ENCODE results near the gene SDK1. TPM values are rescaled to one million over a fixed set of nuclear protein-coding genes. Genes with fewer than 3 reads are reported as not detected.

The SDK1 gene
- total RNA-seq, 1 donor from 2014 or later: 0.16 TPM

DNA sequence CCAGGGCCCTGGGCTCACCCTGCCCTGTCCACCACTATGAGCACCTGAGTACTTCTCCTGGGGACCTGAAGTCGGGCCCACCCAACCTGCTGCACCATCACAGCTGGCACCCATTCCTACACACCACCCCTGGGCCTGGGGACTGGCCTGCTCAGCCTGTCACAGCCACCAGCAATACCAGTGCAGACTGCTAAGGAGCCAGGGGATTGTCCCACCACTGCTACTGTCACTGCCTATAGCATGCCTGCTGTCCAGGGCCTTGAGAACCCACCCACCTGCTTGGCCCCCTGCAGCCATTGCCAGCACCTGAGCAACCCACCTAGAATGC, 756.2 kb downstream of the SDK1 start:
- Mint-ChIP-seq H3K27ac (no peak overlapping the region), H3K36me3 (ENCODE audit: low read depth) (no peaks in the 10 kb centered on the region), H3K4me3 (no peak overlapping the region), H3K4me1 (peaks cover 2% of the 10 kb centered on the region), H3K27me3 (no peaks in the 10 kb centered on the region), H3K9me3 (peaks cover 6% of the 10 kb centered on the region)
- intact Hi-C loops (cut with micrococcal nuclease): no loop called here
- no peak for DNase-seq

DNA sequence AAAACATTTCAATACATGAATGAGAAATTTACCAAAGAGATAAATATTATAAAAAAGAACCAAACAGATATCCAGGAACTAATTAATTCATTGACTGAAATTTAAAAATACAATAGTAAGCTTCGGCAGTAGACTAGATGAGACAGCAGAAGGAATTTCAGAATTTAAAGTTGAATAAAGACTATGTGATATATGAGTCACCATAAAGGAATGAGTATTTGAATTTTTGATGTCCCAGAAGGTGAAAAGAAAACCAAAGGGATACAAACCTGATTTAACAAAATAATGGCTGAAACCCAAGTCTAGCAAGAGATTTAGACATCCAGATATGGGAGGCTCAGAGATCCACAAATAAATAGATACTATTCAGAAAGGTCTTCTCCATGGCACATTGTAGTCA, 757.1 kb downstream of the SDK1 start:
- Mint-ChIP-seq H3K4me1 (peaks cover 2% of the 10 kb centered on the region), H3K27me3 (no peaks in the 10 kb centered on the region), H3K27ac (no peak overlapping the region), H3K36me3 (ENCODE audit: low read depth) (no peaks in the 10 kb centered on the region), H3K9me3 (peaks cover 7% of the 10 kb centered on the region), H3K4me3 (no peak overlapping the region)
- intact Hi-C loops (cut with micrococcal nuclease): no loop called here
- DNase-seq: no peak

DNA sequence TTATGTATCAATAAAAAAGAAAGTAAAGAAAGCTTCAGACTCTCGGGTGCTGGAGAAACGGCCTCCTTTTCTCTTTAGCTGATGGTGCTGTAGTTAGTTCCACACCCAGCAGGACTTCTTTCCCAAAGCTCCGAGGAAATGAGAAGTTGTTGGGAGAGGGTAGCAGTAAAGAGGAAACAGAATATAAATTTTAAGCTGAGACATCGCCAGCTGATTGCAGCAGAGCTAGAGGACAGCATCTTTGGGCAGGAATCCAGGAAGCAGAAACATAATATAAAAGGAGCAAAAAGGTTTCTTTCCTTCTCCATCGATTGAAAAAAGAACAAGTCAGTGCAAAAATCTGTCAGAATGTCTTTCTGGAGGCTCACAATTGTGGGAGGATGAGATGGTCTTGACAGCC, 764.1 kb downstream of the SDK1 start:
- no peaks in the 10 kb centered on the region for H3K36me3 Mint-ChIP-seq (ENCODE audit: low read depth)
- DNase-seq: no peak
- peaks cover 3% of the 10 kb centered on the region for H3K4me1 Mint-ChIP-seq
- intact Hi-C loops (cut with micrococcal nuclease): no loop called here
- peaks cover 4% of the 10 kb centered on the region for H3K27me3 Mint-ChIP-seq
- no peak overlapping the region for H3K27ac Mint-ChIP-seq
- peaks cover 6% of the 10 kb centered on the region for H3K9me3 Mint-ChIP-seq
- no peak overlapping the region for H3K4me3 Mint-ChIP-seq

DNA sequence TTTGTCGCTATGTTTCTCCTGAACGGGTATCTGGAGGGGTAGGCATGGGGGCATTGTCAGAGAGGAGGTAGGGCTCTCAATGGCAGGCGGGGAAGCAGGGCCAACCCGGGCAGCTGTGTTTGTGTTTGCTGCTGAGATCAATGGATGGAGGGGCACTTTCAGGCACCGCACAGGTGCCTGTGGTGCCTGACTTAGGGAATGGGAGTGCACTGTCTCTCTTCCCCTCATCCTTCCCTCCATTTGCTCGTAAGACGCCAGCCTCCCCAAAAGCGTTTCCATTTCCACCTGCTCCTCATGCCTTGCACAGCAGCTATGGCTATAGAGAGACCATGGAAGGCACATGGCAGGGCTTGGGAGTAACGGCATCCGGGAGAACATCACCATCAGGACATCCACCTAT, 765.2 kb downstream of the SDK1 start:
- peaks cover 4% of the 10 kb centered on the region for H3K27me3 Mint-ChIP-seq
- no peaks in the 10 kb centered on the region for H3K36me3 Mint-ChIP-seq (ENCODE audit: low read depth)
- peaks cover 6% of the 10 kb centered on the region for H3K9me3 Mint-ChIP-seq
- H3K4me3 Mint-ChIP-seq: no peak overlapping the region
- H3K27ac Mint-ChIP-seq: no peak overlapping the region
- intact Hi-C loops (cut with micrococcal nuclease): no loop called here
- no peak for DNase-seq
- peaks cover 3% of the 10 kb centered on the region for H3K4me1 Mint-ChIP-seq

DNA sequence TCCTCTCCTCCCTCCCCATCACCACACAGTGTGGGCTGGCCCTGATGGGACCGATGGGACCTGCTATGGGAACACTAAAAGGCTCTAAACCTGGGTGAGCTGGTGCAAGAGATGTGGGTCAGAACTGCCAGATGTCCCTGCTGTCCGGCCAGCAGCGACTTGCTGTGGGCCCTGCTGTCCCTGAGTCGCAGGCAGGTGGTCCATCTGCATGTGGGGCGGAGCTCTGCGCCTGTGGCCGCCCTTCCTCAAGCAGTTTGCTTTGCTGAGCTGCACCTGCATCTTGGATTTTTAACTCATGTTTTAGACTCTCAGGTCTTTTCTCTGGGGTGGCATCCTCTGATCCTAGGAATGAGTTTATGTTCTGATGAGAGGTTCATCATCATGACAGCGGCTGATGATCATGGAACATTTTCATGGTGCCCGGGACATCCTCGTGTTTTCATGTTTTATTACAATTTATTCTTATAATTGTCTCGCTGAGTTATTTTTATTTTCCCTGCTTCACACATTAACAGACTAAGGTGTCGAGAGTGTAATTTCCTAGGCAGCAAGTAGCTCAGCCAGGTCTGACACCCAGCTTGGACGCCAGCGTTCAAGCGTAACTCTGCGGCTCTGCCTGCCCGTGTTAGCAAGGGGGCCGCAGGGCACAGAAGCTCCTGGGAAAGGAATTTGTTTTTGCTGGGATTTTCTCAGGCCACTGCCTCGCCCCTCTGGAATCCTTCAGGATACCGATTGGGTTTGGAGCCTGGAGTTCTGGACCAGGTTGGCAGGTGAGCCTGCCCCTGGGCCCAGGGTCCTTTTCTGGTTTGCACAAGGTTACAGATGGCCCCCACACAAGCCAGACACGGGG, 765.8 kb downstream of the SDK1 start:
- intact Hi-C loops (cut with micrococcal nuclease): no loop called here
- H3K4me3 Mint-ChIP-seq: no peak overlapping the region
- H3K4me1 Mint-ChIP-seq: peaks cover 3% of the 10 kb centered on the region
- peaks cover 4% of the 10 kb centered on the region for H3K27me3 Mint-ChIP-seq
- H3K36me3 Mint-ChIP-seq (ENCODE audit: low read depth): no peaks in the 10 kb centered on the region
- no peak overlapping the region for H3K27ac Mint-ChIP-seq
- H3K9me3 Mint-ChIP-seq: peaks cover 6% of the 10 kb centered on the region
- no peak for DNase-seq

DNA sequence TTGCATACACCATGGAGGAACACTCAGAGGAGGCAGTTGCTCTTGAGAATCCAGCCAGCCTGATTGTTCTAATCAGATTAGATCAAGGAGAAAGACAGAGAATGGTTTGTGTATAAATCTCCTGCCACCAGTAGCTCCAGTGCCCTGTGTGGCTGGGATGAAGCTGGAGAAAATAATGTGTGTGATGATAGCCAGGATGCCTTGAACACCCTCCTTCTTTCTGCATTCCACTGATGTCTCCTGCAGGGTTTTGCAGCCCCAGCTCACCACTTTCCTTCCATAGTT, 766.4 kb downstream of the SDK1 start:
- H3K4me3 Mint-ChIP-seq: no peak overlapping the region
- peaks cover 6% of the 10 kb centered on the region for H3K9me3 Mint-ChIP-seq
- intact Hi-C loops (cut with micrococcal nuclease): no loop called here
- no peak for DNase-seq
- H3K27me3 Mint-ChIP-seq: peaks cover 4% of the 10 kb centered on the region
- no peak overlapping the region for H3K27ac Mint-ChIP-seq
- no peaks in the 10 kb centered on the region for H3K36me3 Mint-ChIP-seq (ENCODE audit: low read depth)
- peaks cover 3% of the 10 kb centered on the region for H3K4me1 Mint-ChIP-seq

DNA sequence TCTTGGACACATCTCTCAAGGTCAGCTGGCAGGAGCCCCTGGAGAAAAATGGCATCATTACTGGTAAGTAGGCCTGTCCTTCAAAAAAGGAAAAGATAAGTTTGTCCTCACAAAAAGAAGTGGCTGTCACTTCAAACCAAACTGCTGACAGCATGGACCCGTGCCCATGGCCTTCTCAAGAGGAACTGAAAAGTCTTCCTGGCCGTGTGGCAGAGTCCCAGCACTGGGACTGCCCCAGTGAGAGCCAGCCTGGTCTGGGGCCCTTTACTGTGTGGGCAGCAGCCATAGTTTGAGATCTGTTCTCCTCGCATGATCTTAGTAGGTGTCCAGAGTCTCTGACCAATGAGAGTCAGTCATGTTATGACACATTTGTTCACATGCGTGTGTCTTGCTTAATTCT, 766.8 kb downstream of the SDK1 start:
- no peak overlapping the region for H3K27ac Mint-ChIP-seq
- no peak for DNase-seq
- intact Hi-C loops (cut with micrococcal nuclease): no loop called here
- H3K36me3 Mint-ChIP-seq (ENCODE audit: low read depth): no peaks in the 10 kb centered on the region
- peaks cover 4% of the 10 kb centered on the region for H3K27me3 Mint-ChIP-seq
- H3K9me3 Mint-ChIP-seq: peaks cover 6% of the 10 kb centered on the region
- no peak overlapping the region for H3K4me3 Mint-ChIP-seq
- peaks cover 3% of the 10 kb centered on the region for H3K4me1 Mint-ChIP-seq

DNA sequence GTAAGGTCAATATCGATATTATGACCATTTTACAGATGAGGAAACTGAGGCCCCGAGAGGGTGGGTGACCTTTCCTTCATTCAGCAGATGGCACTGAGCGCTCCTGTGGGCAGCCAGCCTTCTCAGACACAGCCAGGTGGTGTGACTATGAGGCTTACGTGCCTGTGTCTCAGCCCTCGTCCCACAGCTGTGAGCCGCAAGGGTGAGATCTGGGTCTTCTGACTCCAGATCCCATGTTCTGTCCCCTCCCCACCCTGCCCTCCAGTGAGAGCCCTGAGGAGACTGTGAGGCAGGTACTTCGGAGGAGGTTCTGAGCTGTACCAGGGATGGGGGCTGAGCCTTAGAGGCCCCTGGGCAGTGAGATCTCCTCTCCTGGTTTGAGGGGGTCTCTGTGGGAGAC, 767.2 kb downstream of the SDK1 start:
- Mint-ChIP-seq H3K4me3 (no peak overlapping the region), H3K36me3 (ENCODE audit: low read depth) (no peaks in the 10 kb centered on the region), H3K9me3 (peaks cover 3% of the 10 kb centered on the region), H3K27me3 (peaks cover 4% of the 10 kb centered on the region), H3K27ac (no peak overlapping the region), H3K4me1 (peaks cover 3% of the 10 kb centered on the region)
- intact Hi-C loops (cut with micrococcal nuclease): no loop called here
- no peak for DNase-seq

DNA sequence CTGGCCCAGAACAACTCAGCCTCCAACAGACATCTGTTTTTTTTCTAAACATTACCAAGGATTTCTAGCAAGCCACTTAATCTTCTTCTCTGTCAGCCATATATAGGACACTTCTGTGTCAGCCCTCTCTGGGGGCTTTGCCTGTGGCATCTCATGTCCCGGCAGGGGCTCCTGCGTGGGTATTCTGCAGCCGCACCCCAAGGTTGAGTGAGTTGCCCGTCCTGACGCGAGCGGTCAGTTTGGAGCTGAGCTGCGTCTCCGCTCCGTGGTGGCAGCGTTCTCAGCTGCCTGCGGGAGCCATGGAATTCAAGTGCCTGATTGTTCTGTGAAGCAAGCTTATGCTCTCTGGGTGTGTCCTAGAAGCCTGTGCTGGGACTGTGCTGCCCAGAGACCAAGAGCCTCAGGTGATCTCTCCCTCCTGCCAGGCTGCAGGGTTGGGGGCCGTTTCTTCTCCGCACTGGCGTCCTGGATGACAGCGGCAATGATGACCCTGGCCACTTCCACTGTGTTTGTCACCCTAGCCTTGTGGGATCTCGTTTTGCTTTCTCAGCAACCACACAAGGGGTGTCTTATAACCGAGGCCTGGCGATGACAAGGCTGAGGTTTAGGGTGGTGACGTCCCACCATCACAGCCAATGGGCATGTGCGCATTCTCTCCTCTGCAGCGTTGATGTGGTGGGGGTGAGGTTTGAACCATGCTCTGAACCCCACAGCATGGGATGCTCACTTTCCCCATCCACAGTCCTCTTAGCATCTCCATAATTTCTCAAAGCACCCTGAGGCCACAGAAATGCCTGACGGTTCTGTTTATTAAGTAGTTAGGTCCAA, 768.4 kb downstream of the SDK1 start:
- Mint-ChIP-seq H3K27ac (no peak overlapping the region), H3K27me3 (no peaks in the 10 kb centered on the region), H3K36me3 (ENCODE audit: low read depth) (no peaks in the 10 kb centered on the region), H3K9me3 (no peaks in the 10 kb centered on the region), H3K4me1 (peaks cover 3% of the 10 kb centered on the region), H3K4me3 (no peak overlapping the region)
- no peak for DNase-seq
- intact Hi-C loops (cut with micrococcal nuclease): no loop called here

DNA sequence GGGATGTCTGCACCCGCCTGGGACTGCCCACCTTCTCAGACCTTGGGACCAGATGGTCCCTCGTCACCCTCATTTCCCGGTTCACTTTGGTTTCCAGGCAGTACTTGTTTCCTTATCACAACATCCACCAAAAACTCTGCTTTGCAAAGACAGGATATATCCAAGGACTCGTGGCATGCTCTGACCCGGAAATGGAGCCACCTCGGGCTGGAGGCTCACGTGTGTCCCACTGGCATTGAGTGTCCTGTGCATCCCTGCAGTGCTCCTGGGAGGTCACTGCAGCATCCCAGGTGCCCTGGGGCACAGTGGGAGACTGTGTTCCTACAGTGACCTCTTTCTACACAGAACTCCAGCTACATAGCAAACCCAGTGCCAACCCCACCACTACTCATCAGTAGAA, 769.2 kb downstream of the SDK1 start:
- Mint-ChIP-seq H3K27ac (no peak overlapping the region), H3K4me3 (no peak overlapping the region), H3K36me3 (ENCODE audit: low read depth) (no peaks in the 10 kb centered on the region), H3K27me3 (no peaks in the 10 kb centered on the region), H3K9me3 (no peaks in the 10 kb centered on the region), H3K4me1 (peaks cover 1% of the 10 kb centered on the region)
- no peak for DNase-seq
- intact Hi-C loops (cut with micrococcal nuclease): no loop called here

DNA sequence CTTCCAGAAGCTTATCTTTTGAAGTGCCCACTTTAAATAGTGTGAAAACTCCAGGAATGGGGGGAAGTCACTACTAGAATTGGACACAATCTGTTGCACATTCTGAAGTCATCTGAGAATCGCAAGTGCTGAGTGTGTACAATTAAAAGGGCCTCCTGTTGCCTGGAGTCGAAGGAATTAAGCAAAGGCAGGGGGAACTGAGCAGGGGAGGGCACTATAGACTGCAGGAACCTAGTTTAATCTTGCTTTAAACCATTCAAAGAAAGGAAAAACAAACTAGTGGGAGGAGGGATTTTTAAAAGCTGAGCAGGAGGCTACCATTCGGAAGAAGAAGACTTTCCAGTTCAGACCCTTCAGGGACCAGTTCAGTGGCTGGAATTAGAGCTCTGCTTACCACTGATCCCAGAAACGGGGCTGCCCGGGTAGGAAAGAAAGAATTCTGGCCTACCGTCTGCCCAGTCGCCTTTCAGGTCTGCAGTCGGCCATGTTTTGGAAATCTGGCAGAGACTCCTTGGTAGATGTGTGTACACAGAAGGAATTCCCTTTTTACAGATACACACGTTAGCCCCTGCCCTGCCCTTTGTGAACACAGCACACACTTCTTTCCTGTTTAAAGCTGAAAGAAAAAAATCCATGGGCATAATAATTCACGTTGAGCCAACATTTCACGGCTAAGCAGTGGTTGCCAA, 770.5 kb downstream of the SDK1 start:
- Mint-ChIP-seq H3K4me1 (no peaks in the 10 kb centered on the region), H3K4me3 (no peak overlapping the region), H3K9me3 (no peaks in the 10 kb centered on the region), H3K27me3 (no peaks in the 10 kb centered on the region), H3K36me3 (ENCODE audit: low read depth) (no peaks in the 10 kb centered on the region), H3K27ac (no peak overlapping the region)
- DNase-seq: no peak
- intact Hi-C loops (cut with micrococcal nuclease): no loop called here

DNA sequence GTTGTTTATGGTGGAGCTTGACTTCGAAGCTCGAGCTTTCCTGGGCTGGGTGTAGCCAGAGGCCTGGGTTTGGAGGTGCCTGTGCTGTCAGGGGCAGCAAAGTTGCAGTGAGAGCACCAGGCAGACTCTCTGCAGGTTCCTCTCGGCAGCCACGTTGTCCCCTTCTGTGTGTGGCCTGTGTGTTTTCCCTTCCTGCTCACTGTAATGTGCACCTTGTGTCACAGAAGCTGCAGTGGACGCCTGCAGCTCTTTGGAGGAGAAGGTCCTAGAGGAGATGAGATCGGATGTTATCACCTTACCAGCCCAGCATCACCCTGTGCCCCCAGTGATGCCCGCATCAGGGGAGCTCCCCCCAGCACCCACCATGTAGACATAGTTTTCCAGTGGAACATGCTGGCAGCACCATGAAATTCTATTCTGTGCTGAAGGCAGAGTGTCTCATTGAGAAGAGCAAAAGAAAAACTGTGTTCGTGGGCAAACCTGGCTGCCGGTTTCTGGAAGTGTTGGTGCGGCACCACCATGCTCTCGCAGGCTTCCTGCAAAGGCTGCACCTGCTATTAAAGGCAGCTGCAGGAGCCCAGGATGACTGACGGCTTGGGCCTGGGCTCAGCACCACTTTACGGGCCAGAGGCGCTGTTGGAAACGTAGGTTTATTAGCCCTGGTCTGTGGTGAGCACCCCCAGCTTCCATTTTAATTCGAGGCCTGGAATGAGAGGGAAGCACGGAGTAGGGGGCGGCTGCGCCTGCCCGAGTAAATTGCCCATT, 771.3 kb downstream of the SDK1 start:
- no peak overlapping the region for H3K27ac Mint-ChIP-seq
- H3K9me3 Mint-ChIP-seq: no peaks in the 10 kb centered on the region
- H3K36me3 Mint-ChIP-seq (ENCODE audit: low read depth): no peaks in the 10 kb centered on the region
- no peaks in the 10 kb centered on the region for H3K4me1 Mint-ChIP-seq
- intact Hi-C loops (cut with micrococcal nuclease): no loop called here
- no peak for DNase-seq
- no peak overlapping the region for H3K4me3 Mint-ChIP-seq
- no peaks in the 10 kb centered on the region for H3K27me3 Mint-ChIP-seq

DNA sequence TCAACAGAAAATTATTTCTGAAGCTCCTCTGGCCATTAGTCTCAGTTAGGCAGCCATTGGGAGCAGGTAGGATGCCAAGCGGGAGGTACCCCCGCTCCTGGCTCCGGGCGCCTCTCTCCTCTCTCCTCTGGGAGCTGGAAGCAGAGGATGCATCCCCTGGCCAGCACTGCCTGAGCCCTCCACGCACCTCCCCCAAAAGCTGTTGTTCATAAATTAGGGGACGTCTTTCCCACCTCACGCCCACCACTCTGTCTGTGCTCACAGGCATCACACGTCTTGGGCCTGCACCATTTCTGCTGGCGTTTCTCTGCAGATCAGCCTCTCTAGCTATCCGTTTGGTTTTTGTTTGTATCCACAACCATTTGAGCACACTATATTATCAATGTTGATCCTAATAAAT, 772.0 kb downstream of the SDK1 start:
- H3K4me1 Mint-ChIP-seq: no peaks in the 10 kb centered on the region
- H3K36me3 Mint-ChIP-seq (ENCODE audit: low read depth): no peaks in the 10 kb centered on the region
- DNase-seq: no peak
- no peaks in the 10 kb centered on the region for H3K27me3 Mint-ChIP-seq
- H3K27ac Mint-ChIP-seq: no peak overlapping the region
- intact Hi-C loops (cut with micrococcal nuclease): no loop called here
- H3K4me3 Mint-ChIP-seq: no peak overlapping the region
- H3K9me3 Mint-ChIP-seq: no peaks in the 10 kb centered on the region

DNA sequence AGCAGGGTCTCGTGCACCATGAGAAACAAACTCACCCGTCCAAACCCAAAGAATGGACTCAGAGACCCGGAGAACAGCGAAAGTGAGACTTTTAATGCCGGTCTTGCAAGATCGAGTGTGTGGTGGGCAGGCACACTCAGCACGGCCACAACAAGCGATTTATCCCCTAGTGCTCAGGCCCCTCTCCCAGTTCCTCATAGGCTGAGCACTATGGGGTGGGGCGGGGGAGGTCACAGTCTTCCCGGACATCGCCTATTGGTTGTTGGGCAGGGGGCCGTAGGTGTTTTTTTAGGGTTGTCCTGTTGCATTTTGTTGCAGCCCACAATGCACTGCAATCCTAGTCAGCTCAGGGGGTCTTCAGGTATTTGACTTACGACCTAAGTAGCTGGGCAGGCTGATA, 772.7 kb downstream of the SDK1 start:
- DNase-seq: no peak
- no peaks in the 10 kb centered on the region for H3K4me1 Mint-ChIP-seq
- no peaks in the 10 kb centered on the region for H3K36me3 Mint-ChIP-seq (ENCODE audit: low read depth)
- H3K27ac Mint-ChIP-seq: no peak overlapping the region
- no peaks in the 10 kb centered on the region for H3K27me3 Mint-ChIP-seq
- no peaks in the 10 kb centered on the region for H3K9me3 Mint-ChIP-seq
- H3K4me3 Mint-ChIP-seq: no peak overlapping the region
- intact Hi-C loops (cut with micrococcal nuclease): no loop called here

All from activated CD4-positive, alpha-beta T cell treated with anti-CD3 and anti-CD28 coated beads, Interleukin-2, amount 10 ng/mL, durations not matched to agents 24 days and 14 days (primary cell).